ENCODE measurements around the gene HHAT.

The HHAT gene

DNA sequence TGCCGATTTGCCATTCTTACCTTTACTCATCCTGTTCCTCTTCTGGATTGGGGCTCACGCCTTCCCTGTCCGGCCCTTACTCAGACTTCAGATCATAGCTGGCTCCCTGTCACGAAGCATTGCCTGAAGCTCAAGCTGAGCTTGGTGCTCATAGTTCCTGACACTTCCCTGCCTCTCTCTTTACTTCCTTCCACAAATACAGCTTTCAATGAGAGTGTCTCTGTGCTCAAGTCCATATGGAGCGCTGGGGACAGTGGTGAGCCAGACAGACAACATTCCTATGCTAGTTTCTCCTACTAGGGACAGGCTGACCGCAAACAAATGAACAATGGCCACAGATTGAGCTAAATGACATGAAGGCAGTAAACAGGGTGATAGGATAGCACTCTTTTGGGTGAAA, 38.1 kb downstream of the HHAT start:
- TF ChIP-seq, protein P1, sequence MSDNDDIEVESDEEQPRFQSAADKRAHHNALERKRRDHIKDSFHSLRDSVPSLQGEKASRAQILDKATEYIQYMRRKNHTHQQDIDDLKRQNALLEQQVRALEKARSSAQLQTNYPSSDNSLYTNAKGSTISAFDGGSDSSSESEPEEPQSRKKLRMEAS (IDR thresholded peaks at IDR 0.05; ENCODE audit: low read depth, low read length): no peak
- TF ChIP-seq, protein P2, sequence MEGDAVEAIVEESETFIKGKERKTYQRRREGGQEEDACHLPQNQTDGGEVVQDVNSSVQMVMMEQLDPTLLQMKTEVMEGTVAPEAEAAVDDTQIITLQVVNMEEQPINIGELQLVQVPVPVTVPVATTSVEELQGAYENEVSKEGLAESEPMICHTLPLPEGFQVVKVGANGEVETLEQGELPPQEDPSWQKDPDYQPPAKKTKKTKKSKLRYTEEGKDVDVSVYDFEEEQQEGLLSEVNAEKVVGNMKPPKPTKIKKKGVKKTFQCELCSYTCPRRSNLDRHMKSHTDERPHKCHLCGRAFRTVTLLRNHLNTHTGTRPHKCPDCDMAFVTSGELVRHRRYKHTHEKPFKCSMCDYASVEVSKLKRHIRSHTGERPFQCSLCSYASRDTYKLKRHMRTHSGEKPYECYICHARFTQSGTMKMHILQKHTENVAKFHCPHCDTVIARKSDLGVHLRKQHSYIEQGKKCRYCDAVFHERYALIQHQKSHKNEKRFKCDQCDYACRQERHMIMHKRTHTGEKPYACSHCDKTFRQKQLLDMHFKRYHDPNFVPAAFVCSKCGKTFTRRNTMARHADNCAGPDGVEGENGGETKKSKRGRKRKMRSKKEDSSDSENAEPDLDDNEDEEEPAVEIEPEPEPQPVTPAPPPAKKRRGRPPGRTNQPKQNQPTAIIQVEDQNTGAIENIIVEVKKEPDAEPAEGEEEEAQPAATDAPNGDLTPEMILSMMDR (IDR thresholded peaks at IDR 0.05; ENCODE audit: low read depth, low read length): no peak
- TF ChIP-seq POLR2A (IDR thresholded peaks at IDR 0.05; ENCODE audit: extremely low read depth, insufficient read length): no peak
- no peak for TF ChIP-seq MYC (IDR thresholded peaks at IDR 0.05; ENCODE audit: low read depth, low read length)
- no peak overlapping the region for H3K4me3 ChIP-seq (ENCODE audit: low read depth, low read length)
- DNase-seq (ENCODE audit: low read depth): no peak

DNA sequence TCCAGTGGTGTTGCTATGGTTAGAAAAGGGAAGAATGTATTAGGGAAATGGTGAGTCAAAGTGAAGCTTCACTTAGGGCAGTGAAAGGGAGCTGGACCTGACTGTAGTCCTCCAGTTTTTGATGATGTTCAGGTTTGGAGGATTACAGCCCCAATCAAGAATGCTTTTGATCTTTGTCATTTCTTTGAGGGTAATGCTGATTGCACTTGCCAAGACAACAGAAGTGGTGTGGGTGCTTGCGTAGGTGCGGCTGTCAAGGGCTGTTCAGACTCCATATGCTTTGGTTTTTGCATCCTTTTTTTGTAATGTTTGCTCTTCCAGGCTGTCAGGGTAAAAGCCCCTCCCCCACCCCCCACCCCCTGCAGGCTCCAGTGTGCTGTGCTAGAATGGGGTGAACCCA, 38.9 kb downstream of the HHAT start:
- H3K4me3 ChIP-seq (ENCODE audit: low read depth, low read length): no peak overlapping the region
- no peak for TF ChIP-seq MYC (IDR thresholded peaks at IDR 0.05; ENCODE audit: low read depth, low read length)
- no peak for TF ChIP-seq POLR2A (IDR thresholded peaks at IDR 0.05; ENCODE audit: extremely low read depth, insufficient read length)
- TF ChIP-seq, protein P2 (IDR thresholded peaks at IDR 0.05; ENCODE audit: low read depth, low read length): no peak
- TF ChIP-seq, protein P1 (IDR thresholded peaks at IDR 0.05; ENCODE audit: low read depth, low read length): no peak
- DNase-seq (ENCODE audit: low read depth): no peak

DNA sequence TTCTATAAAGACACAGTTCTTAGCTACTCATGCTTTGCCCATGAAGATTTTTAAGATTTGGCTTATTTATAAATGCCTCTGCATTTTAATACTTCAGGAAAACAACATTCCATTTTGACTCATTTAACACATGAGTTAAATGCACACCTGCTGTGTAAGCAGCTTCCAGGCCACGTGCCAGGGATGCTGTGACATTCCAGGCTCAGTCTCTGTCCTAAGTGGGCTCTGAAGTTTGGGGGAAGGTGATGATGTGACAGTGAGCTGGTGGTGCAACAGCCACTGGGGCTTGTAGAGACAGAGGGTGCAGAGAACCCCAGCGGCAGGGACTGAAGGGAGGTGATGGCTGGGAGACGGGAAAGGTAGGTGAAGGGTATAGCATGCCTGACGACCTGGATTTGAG, 40.7 kb downstream of the HHAT start:
- no peak overlapping the region for H3K4me3 ChIP-seq (ENCODE audit: low read depth, low read length)
- DNase-seq (ENCODE audit: low read depth): no peak
- TF ChIP-seq MYC (IDR thresholded peaks at IDR 0.05; ENCODE audit: low read depth, low read length): no peak
- TF ChIP-seq, protein P1 (IDR thresholded peaks at IDR 0.05; ENCODE audit: low read depth, low read length): no peak
- no peak for TF ChIP-seq POLR2A (IDR thresholded peaks at IDR 0.05; ENCODE audit: extremely low read depth, insufficient read length)
- TF ChIP-seq, protein P2 (IDR thresholded peaks at IDR 0.05; ENCODE audit: low read depth, low read length): no peak

DNA sequence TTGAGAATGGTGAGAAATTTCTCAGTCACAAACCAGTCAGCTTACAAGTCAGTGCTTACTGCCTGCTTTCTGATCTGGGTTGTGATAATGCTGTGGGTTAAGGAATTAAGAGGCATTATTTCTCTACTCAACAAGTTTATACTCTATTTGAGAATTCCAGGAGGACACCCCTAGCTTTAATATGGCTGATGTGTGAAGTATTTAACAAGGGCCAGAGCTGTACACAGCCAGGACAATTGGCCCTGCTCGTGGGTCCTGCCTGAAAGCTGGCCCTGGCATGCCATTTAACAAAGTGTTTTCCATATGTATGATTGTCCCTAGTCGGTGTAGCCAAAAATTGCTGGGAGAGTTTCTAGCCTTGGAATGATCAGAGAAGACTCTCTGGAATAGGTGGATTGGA, 43.2 kb downstream of the HHAT start:
- H3K4me3 ChIP-seq (ENCODE audit: low read depth, low read length): no peak overlapping the region
- no peak for TF ChIP-seq POLR2A (IDR thresholded peaks at IDR 0.05; ENCODE audit: extremely low read depth, insufficient read length)
- TF ChIP-seq, protein P1 (IDR thresholded peaks at IDR 0.05; ENCODE audit: low read depth, low read length): no peak
- no peak for DNase-seq (ENCODE audit: low read depth)

DNA sequence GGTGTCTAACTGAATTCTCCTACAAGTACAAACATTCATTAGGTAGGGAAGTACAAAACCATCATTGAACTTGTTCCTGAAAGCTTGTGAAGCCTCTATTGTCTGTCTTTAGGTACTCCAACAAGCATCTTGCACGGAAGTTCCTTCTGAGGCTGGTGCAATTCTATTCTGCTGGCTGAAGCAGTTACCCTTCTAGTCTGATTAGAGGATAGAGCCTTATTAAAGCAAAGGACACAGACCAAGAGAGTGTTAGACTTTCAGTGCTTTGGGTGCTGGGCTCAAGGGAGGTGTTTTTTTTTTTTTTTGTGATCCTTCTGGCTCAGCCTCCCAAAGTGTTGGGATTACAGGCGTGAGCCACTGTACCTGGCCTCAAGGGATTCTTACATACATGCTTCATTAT, 43.8 kb downstream of the HHAT start:
- no peak for DNase-seq (ENCODE audit: low read depth)
- TF ChIP-seq POLR2A (IDR thresholded peaks at IDR 0.05; ENCODE audit: extremely low read depth, insufficient read length) (no peak), MYC (IDR thresholded peaks at IDR 0.05; ENCODE audit: low read depth, low read length) (no peak)
- TF ChIP-seq, protein P1 (IDR thresholded peaks at IDR 0.05; ENCODE audit: low read depth, low read length): no peak
- TF ChIP-seq, protein P2 (IDR thresholded peaks at IDR 0.05; ENCODE audit: low read depth, low read length): no peak
- no peak overlapping the region for H3K4me3 ChIP-seq (ENCODE audit: low read depth, low read length)

DNA sequence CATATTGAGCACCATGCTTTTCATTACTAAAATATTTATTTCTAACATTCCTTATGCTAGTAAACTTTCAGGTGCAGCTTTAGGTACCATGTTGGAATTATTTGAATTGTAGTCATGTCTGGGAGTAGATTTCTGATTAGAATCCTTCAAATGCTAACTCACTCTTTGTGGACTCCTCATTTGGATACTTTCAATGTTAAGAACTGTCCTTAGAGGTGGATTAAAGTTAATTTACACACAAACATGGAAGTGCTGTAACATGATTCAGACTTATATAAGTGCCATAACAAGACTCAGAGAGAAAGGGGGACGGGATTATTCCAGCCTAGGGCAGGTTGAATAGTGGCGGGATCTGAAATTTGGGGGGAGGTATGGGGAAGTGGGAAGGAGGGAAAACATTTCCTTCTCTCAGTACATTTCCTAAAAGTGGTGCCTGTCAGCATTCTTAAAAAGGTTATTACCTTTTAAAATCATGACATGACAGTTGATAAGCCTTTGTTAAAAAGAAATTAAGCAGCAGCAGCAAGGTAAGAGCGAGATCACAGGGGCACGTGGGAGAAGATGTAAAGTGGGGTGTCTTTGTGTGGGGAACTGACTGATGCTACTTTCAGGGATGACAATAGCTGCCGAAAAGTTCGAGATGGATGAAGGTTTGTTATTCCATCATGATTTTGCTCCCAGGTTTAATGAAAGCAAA, 44.4 kb downstream of the HHAT start:
- TF ChIP-seq MYC (IDR thresholded peaks at IDR 0.05; ENCODE audit: low read depth, low read length) (no peak), POLR2A (IDR thresholded peaks at IDR 0.05; ENCODE audit: extremely low read depth, insufficient read length) (no peak)
- TF ChIP-seq, protein P1 (IDR thresholded peaks at IDR 0.05; ENCODE audit: low read depth, low read length): no peak
- TF ChIP-seq, protein P2 (IDR thresholded peaks at IDR 0.05; ENCODE audit: low read depth, low read length): no peak
- DNase-seq (ENCODE audit: low read depth): no peak
- H3K4me3 ChIP-seq (ENCODE audit: low read depth, low read length): no peak overlapping the region
